NCI-H1105 (cell line): ENCODE data around the gene L3MBTL3.

Experiments used
- DNase-seq: peaks from one replicate; lab custom pipeline; 2025; lab: John Stamatoyannopoulos, UW

L3MBTL3 gene

GRCh38 chr6:130018292-130018743 lies at the start of gene L3MBTL3:
Gene L3MBTL3 (plus strand): TSS chr6:130018581. CDS start chr6:130042700, 24,119 bp downstream.
- DNase-seq = peak; percentile 88

- DNase-seq = no peak
Measured at GRCh38 chr6:129969064-129969463, 49.3 kb upstream of the L3MBTL3 start.

- DNase-seq = no peak
Measured at GRCh38 chr6:129976110-129976509, 42.3 kb upstream of the L3MBTL3 start.

GRCh38 chr6:129978148-129978916 lies 40.0 kb upstream of the L3MBTL3 start:
- DNase-seq = no peak

- DNase-seq = no peak
Measured at GRCh38 chr6:129980821-129981220, 37.6 kb upstream of the L3MBTL3 start.

- DNase-seq = no peak
Measured at GRCh38 chr6:129981598-129981997, 36.8 kb upstream of the L3MBTL3 start.

- DNase-seq = no peak
Measured at GRCh38 chr6:129989396-129989795, 29.0 kb upstream of the L3MBTL3 start.

GRCh38 chr6:129992881-129993280 lies 25.5 kb upstream of the L3MBTL3 start:
- DNase-seq = no peak

GRCh38 chr6:129994410-129994809 lies 24.0 kb upstream of the L3MBTL3 start:
- DNase-seq = no peak

- peak; percentile 39 for DNase-seq
Measured at GRCh38 chr6:129996387-129996786, 22.0 kb upstream of the L3MBTL3 start.

- DNase-seq = no peak
Measured at GRCh38 chr6:130000526-130001421, 17.6 kb upstream of the L3MBTL3 start.

GRCh38 chr6:130008236-130008873 lies 10.0 kb upstream of the L3MBTL3 start:
- DNase-seq = no peak

- DNase-seq = no peak
Measured at GRCh38 chr6:130009146-130009545, 9.2 kb upstream of the L3MBTL3 start.

GRCh38 chr6:130010387-130010786 lies 8.0 kb upstream of the L3MBTL3 start:
- DNase-seq = no peak

GRCh38 chr6:130012728-130013127 lies 5.7 kb upstream of the L3MBTL3 start:
- no peak for DNase-seq

- no peak for DNase-seq
Measured at GRCh38 chr6:130018744-130019325, 454 bp downstream of the L3MBTL3 start.

GRCh38 chr6:130019326-130020072 lies 1.1 kb downstream of the L3MBTL3 start:
- no peak for DNase-seq

- no peak for DNase-seq
Measured at GRCh38 chr6:130020073-130020906, 1.9 kb downstream of the L3MBTL3 start.

GRCh38 chr6:130020907-130021629 lies 2.7 kb downstream of the L3MBTL3 start:
- DNase-seq = peak; percentile 85

GRCh38 chr6:130026859-130027258 lies 8.5 kb downstream of the L3MBTL3 start:
- DNase-seq = no peak
